SK-N-SH (cell line): ENCODE measurements around the gene PRELID1.

Source experiments
- CTCF ChIP-seq: fragments of 200-600 bp; sonication (generic); IDR thresholded peaks from 2 replicates; pipeline ENCODE4 v1.6.1; 2017; ENCODE audit warnings: antibody characterized with exemption, mild to moderate bottlenecking, moderate library complexity
- MAX ChIP-seq: IDR thresholded peaks from 2 replicates; pipeline ENCODE4 v1.4.0; 2012; ENCODE audit warnings: low read depth

GRCh38 chr5:177265395-177265794 is 38.2 kb upstream of the PRELID1 start:
- no peak for TF ChIP-seq CTCF
- TF ChIP-seq MAX: no peak
